Trophoblast cell (in vitro differentiated cells and primary cell): ENCODE measurements around the gene ZSCAN18.

ENCODE experiments used
- DNase-seq, 2 donors: peaks; one replicate each; pipeline ENCODE4 v3.0.0-alpha.2; 2016
- H2AFZ ChIP-seq: 2 replicates; pipeline ENCODE4 v1.6.1; 2013; ENCODE audit warnings: low read length, moderate library complexity, mild to moderate bottlenecking; ENCODE audit not compliant: insufficient read depth, poor library complexity
- H2AK5ac ChIP-seq: 2 replicates; pipeline ENCODE4 v1.6.1; 2013; ENCODE audit warnings: mild to moderate bottlenecking, low read length
- H2BK120ac ChIP-seq: 2 replicates; pipeline ENCODE4 v1.6.1; 2013; ENCODE audit warnings: low read length, mild to moderate bottlenecking, moderate library complexity; ENCODE audit not compliant: insufficient read depth, poor library complexity
- H2BK12ac ChIP-seq: 2 replicates; pipeline ENCODE4 v1.6.1; 2013; ENCODE audit warnings: mild to moderate bottlenecking, low read length, moderate library complexity
- H2BK5ac ChIP-seq: 2 replicates; pipeline ENCODE4 v1.6.1; 2013; ENCODE audit warnings: low read length, low read depth, moderate library complexity, mild to moderate bottlenecking; ENCODE audit not compliant: poor library complexity
- H3K14ac ChIP-seq: 2 replicates; pipeline ENCODE4 v1.6.1; 2013; ENCODE audit warnings: mild to moderate bottlenecking, low read length
- H3K18ac ChIP-seq: 2 replicates; pipeline ENCODE4 v1.6.1; 2013; ENCODE audit warnings: mild to moderate bottlenecking, low read length
- H3K23ac ChIP-seq: 2 replicates; pipeline ENCODE4 v1.6.1; 2013; ENCODE audit warnings: low read length
- H3K27ac ChIP-seq: 2 replicates; pipeline ENCODE4 v1.5.1; 2013; ENCODE audit warnings: low read depth, mild to moderate bottlenecking, inconsistent platforms, low read length, moderate library complexity
- H3K27me3 ChIP-seq: 2 replicates; pipeline ENCODE4 v1.6.1; 2013; ENCODE audit warnings: inconsistent platforms, mild to moderate bottlenecking, low read length, moderate library complexity; ENCODE audit not compliant: insufficient read depth
- H3K36me3 ChIP-seq, 2 experiments: 1 replicate in 1 of 2; 2 replicates in 1 of 2; pipeline ENCODE4 v1.6.1; 2013; ENCODE audit warnings: low read length in 2 of 2, mild to moderate bottlenecking in 2 of 2, moderate library complexity in 1 of 2; ENCODE audit not compliant: insufficient read depth in 2 of 2, control insufficient read depth in 1 of 2
- H3K4ac ChIP-seq: 2 replicates; pipeline ENCODE4 v1.6.1; 2013; ENCODE audit warnings: low read depth, mild to moderate bottlenecking, low read length, moderate library complexity
- H3K4me1 ChIP-seq, 2 experiments: 1 replicate in 1 of 2; 2 replicates in 1 of 2; pipeline ENCODE4 v1.6.1; 2013; ENCODE audit warnings: low read length in 2 of 2, mild to moderate bottlenecking in 2 of 2, moderate library complexity in 1 of 2; ENCODE audit not compliant: insufficient read depth in 2 of 2, control insufficient read depth in 1 of 2
- H3K4me2 ChIP-seq: 2 replicates; pipeline ENCODE4 v1.6.1; 2013; ENCODE audit warnings: inconsistent platforms, mild to moderate bottlenecking, low read length, moderate library complexity
- H3K4me3 ChIP-seq: 2 replicates; pipeline ENCODE4 v1.5.1; 2013; ENCODE audit warnings: mild to moderate bottlenecking, low read depth, low read length, inconsistent platforms
- H3K79me1 ChIP-seq: one replicate; pipeline ENCODE4 v1.6.1; 2013; ENCODE audit warnings: low read length
- H3K79me2 ChIP-seq: 2 replicates; pipeline ENCODE4 v1.6.1; 2013; ENCODE audit warnings: low read length, mild to moderate bottlenecking; ENCODE audit not compliant: control insufficient read depth, insufficient read depth, poor library complexity
- H3K9ac ChIP-seq: 2 replicates; pipeline ENCODE4 v1.6.1; 2013; ENCODE audit warnings: mild to moderate bottlenecking, low read length
- H3K9me3 ChIP-seq: 2 replicates; pipeline ENCODE4 v1.6.1; 2013; ENCODE audit warnings: low read depth, mild to moderate bottlenecking, control low read depth, inconsistent platforms, low read length; ENCODE audit not compliant: insufficient read depth
- H4K12ac ChIP-seq: 2 replicates; pipeline ENCODE4 v1.6.1; 2013; ENCODE audit warnings: low read depth, mild to moderate bottlenecking, low read length, moderate library complexity
- H4K8ac ChIP-seq: 2 replicates; pipeline ENCODE4 v1.6.1; 2013; ENCODE audit warnings: low read depth, mild to moderate bottlenecking, low read length, moderate library complexity
- H4K91ac ChIP-seq: one replicate; pipeline ENCODE4 v1.6.1; 2013; ENCODE audit warnings: low read depth, mild to moderate bottlenecking, low read length, moderate library complexity
- WGBS: extraction: QIAGEN DNeasy Blood & Tissue Kit; methylation state at CpG from one replicate; pipeline ENCODE4 v1.1.7; 2013; ENCODE audit warnings: missing lambda C conversion rate; ENCODE audit not compliant: insufficient read length, insufficient coverage; ENCODE audit errors: extremely low coverage; 5-methylcytosine and 5-hydroxymethylcytosine counted together

Gene ZSCAN18

GRCh38 chr19:58129284-58129683 is 31.3 kb upstream of the ZSCAN18 start:
- Histone ChIP-seq H2AFZ (no peak overlapping the region), H3K9me3 (peaks cover 59% of the 10 kb centered on the region), H3K4me2 (no peak overlapping the region), H4K8ac (no peak overlapping the region), H2BK120ac (no peak overlapping the region), H2BK5ac (no peak overlapping the region), H2AK5ac (no peak overlapping the region), H3K36me3 (peaks cover 37 to 40% of the 10 kb centered on the region in 2 experiments), H3K27ac (no peak overlapping the region), H4K91ac (no peak overlapping the region), H3K14ac (no peak overlapping the region), H3K27me3 (no peaks in the 10 kb centered on the region), H2BK12ac (no peak overlapping the region), H3K79me1 (no peaks in the 10 kb centered on the region), H3K18ac (no peak overlapping the region), H3K4me3 (no peak overlapping the region), H3K79me2 (no peaks in the 10 kb centered on the region), H3K9ac (no peak overlapping the region), H3K4ac (no peak overlapping the region), H3K4me1 (no peaks in the 10 kb centered on the region), H3K23ac (no peak overlapping the region), H4K12ac (no peak overlapping the region)
- no CpG with 5 or more reads among the region's 3 CpGs for WGBS
- DNase-seq = no peak

DNA sequence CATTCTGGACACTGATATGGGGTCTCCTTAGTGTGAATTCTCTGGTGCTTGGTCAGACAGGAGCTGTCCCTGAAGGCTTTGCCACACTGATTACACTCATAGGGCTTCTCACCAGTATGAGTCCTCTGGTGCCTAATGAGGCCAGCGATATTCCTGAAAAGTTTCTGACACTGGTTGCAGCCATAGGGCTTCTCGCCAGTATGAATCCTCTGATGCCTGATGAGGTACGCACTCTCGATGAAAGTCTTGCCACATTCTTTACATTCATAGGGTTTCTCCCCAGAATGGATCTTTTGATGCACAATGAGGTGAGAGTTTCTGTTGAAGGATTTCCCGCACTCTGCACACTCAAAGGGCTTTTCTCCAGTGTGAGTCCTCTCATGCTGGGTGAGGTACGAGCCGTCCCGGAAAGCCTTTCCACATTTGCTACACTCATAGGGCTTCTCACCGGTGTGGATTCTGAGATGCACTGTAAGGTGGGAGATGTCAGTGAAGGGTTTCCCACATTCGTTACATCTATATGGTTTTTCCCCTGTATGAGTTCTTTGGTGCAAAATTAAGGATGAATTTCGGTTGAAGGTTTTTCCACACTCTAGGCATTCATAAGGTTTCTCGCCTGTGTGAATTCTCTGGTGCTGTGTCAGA is 30.1 kb upstream of the ZSCAN18 start:
- Histone ChIP-seq H3K9me3 (peaks cover 63% of the 10 kb centered on the region), H3K4me1 (no peaks in the 10 kb centered on the region), H3K18ac (no peak overlapping the region), H2AK5ac (no peak overlapping the region), H2BK120ac (no peak overlapping the region), H4K91ac (no peak overlapping the region), H3K79me2 (no peaks in the 10 kb centered on the region), H3K27ac (no peak overlapping the region), H3K79me1 (no peaks in the 10 kb centered on the region), H3K36me3 (peaks cover 33 to 38% of the 10 kb centered on the region in 2 experiments), H3K4me2 (no peak overlapping the region), H3K27me3 (no peaks in the 10 kb centered on the region), H3K23ac (no peak overlapping the region), H4K12ac (no peak overlapping the region), H3K4me3 (no peak overlapping the region), H2AFZ (no peak overlapping the region), H3K4ac (no peak overlapping the region), H4K8ac (no peak overlapping the region), H3K14ac (no peak overlapping the region), H2BK12ac (no peak overlapping the region), H3K9ac (no peak overlapping the region), H2BK5ac (no peak overlapping the region)
- no CpG with 5 or more reads among the region's 12 CpGs for WGBS
- no peak for DNase-seq

DNA sequence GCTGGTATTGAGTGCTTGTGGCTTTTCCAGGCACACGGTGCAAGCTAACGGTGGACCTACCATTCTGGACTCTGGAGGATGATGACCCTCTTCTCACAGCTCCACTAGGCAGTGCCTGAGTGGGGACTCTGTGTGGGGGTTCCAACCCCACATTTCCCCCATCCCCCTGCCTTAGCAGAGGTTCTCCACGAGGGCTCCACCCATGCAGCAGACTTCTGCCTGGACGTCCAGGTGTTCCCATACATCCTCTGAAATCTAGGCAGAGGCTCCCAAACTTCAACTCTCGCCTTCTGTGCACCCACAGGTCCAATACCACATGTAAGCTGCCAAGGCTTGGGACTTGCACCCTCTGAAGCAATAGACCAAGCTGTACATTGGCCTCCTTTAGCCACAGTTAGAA is 25.3 kb upstream of the ZSCAN18 start:
- no CpG with 5 or more reads among the region's 5 CpGs for WGBS
- no peak overlapping the region for H2BK120ac ChIP-seq
- H3K27ac ChIP-seq = no peak overlapping the region
- H2BK5ac ChIP-seq = no peak overlapping the region
- H4K12ac ChIP-seq = no peak overlapping the region
- no peak overlapping the region for H3K23ac ChIP-seq
- no peak overlapping the region for H3K14ac ChIP-seq
- H3K36me3 ChIP-seq = peaks cover 11 to 14% of the 10 kb centered on the region in 2 experiments
- peaks cover 57% of the 10 kb centered on the region for H3K9me3 ChIP-seq
- H3K4me3 ChIP-seq = no peak overlapping the region
- no peak for DNase-seq
- H3K4ac ChIP-seq = no peak overlapping the region
- H3K4me1 ChIP-seq = no peaks in the 10 kb centered on the region
- H3K4me2 ChIP-seq = no peak overlapping the region
- H3K27me3 ChIP-seq = no peaks in the 10 kb centered on the region
- H3K18ac ChIP-seq = no peak overlapping the region
- H4K91ac ChIP-seq = no peak overlapping the region
- H3K9ac ChIP-seq = no peak overlapping the region
- no peaks in the 10 kb centered on the region for H3K79me1 ChIP-seq
- H2BK12ac ChIP-seq = no peak overlapping the region
- H4K8ac ChIP-seq = no peak overlapping the region
- H3K79me2 ChIP-seq = no peaks in the 10 kb centered on the region
- H2AK5ac ChIP-seq = no peak overlapping the region
- H2AFZ ChIP-seq = no peak overlapping the region

- no peak overlapping the region for H3K9ac ChIP-seq
- H3K9me3 ChIP-seq = peaks cover 45% of the 10 kb centered on the region
- no peak overlapping the region for H2BK120ac ChIP-seq
- no peaks in the 10 kb centered on the region for H3K27me3 ChIP-seq
- H3K14ac ChIP-seq = no peak overlapping the region
- H3K27ac ChIP-seq = no peak overlapping the region
- no peak overlapping the region for H3K18ac ChIP-seq
- WGBS = no CpG with 5 or more reads among the region's 5 CpGs
- H3K4me2 ChIP-seq = no peak overlapping the region
- H3K79me2 ChIP-seq = no peaks in the 10 kb centered on the region
- no peaks in the 10 kb centered on the region for H3K79me1 ChIP-seq
- H3K4me1 ChIP-seq = no peaks in the 10 kb centered on the region
- no peak overlapping the region for H2BK5ac ChIP-seq
- H3K4me3 ChIP-seq = no peak overlapping the region
- H2AK5ac ChIP-seq = no peak overlapping the region
- H2BK12ac ChIP-seq = no peak overlapping the region
- H2AFZ ChIP-seq = no peak overlapping the region
- peaks cover 0 to 1% of the 10 kb centered on the region in 2 experiments for H3K36me3 ChIP-seq
- no peak overlapping the region for H4K91ac ChIP-seq
- DNase-seq = no peak
- H3K23ac ChIP-seq = no peak overlapping the region
- H4K8ac ChIP-seq = no peak overlapping the region
- no peak overlapping the region for H3K4ac ChIP-seq
- no peak overlapping the region for H4K12ac ChIP-seq
Observed at GRCh38 chr19:58118979-58119733, 21.1 kb upstream of the ZSCAN18 start.
